HuH-7 (cell line): ENCODE measurements around the gene KRT3.
"Not testable (repeated sequence)": the region's sequence is repeated elsewhere in the genome, so short reads cannot be mapped to it uniquely, and the experiment has no call there.

Experiments used
- DNase-seq: peaks from one replicate; pipeline ENCODE4 v3.0.0; 2011; ENCODE audit warnings: low spot score

Gene KRT3

DNA sequence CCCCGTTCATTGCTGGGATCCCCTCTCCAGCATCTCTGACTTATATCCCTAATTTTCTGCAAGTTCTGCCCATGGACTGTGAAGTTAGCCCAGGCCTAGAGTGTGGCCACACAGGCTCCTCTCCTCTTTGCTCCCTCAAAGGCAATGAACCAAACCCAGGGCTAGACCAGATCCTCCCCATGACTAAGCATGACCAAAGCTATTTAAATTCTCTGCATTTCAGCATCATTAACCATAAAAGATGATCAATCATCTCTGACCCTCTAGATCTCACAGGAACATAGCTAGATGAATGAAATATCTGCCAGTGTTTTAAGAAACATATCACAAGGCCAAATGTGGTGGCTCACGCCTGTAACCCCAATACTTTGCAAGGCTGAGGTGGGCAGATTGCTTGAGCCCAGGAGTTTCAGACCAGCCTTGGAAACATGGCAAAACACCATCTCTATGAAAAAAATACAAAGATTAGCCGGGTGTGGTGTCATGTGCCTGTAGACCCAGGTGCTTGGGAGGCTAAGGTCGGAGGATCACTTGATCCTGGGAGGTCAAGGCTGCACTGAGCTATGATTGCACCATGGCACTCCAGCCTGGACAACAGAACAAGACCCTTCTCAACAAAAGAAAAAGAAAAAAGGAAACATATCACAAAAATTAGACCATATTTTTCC is 2.2 kb upstream of the KRT3 start:
- DNase-seq, result no peak

DNA sequence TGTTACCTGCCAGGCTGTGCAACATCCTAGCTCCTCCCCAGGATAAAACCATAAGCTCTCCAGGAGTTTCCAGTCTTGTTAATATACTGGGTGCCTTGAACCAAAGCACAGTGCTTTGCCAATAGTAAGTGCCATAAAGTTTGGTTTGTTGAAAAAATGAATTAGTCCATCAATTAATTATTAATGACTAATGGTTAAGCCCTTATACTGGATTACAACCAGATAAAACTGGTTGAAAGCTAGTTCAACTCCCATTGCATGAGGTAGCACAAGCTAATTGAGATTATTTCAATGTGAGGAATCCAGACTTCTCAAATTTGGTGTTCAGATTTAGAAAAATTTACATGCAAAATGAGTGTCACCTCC is 1.6 kb upstream of the KRT3 start:
- no peak for DNase-seq

DNA sequence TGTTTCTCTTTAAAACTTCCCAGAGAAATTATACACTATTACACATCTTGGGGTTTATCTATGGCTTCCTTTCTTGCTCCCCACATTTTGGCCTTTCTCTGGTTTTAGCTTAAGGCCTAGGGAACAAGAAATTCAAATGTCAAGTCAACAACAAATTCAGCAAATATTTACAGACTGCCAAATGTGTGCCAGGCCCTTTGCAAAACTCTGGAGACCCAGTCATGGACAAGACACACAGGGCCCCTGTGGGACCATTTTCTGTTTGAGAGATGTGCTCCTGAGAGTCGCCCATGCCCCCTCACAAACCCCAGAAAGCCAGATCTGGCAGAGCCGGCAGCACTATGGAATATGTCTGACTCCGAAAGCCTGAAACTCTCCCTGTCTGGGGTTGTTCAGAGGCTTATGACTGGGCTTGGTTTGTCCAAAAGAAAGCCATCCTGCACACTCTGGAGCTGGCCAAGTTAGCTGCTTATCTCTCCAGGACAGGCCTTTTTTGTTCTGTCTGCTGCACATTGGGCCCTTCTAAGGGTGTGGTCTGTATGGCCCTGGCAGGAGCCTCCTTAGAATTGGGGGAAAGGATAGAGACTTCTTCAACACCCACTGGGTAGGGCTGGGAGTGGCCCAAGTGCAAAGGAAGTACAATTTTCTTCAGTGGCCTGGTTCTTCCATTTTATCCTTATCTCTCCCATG is 1.1 kb upstream of the KRT3 start:
- no peak for DNase-seq

DNA sequence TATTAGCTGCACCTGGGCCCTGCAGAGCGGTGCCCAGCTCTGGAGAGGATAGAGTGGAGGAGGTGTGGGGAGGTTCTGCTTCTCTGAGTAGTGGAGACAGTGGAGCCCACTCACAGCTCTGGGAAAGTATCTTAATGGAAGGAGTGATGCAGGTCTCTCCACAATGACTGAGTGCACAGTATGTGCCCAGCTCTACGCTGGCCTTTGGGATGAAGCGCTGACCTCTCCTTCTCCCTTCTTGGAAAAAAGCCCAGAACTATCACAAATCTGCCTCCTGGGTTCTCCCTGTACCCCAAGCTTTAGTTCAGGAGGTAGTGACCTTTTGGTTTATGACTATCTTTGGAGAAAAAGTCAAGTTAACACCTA is 495 bp upstream of the KRT3 start:
- no peak for DNase-seq

DNA sequence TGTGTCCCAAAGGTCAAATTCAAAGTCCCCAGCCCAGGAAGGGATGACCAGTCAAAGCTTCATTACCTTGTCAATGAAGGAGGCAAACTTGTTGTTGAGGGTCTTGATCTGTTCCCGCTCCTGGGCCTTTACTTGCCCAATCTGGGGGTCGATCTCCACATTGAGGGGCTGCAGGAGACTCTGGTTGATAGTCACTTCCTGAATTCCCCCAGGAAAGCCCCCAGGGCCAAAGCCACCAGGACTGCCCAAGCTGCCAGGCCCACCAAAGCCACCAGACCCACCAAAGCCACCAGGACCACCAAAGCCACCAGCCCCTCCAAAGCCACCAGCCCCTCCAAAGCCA is 614 bp downstream of the KRT3 start:
- not testable (repeated sequence) for DNase-seq

DNA sequence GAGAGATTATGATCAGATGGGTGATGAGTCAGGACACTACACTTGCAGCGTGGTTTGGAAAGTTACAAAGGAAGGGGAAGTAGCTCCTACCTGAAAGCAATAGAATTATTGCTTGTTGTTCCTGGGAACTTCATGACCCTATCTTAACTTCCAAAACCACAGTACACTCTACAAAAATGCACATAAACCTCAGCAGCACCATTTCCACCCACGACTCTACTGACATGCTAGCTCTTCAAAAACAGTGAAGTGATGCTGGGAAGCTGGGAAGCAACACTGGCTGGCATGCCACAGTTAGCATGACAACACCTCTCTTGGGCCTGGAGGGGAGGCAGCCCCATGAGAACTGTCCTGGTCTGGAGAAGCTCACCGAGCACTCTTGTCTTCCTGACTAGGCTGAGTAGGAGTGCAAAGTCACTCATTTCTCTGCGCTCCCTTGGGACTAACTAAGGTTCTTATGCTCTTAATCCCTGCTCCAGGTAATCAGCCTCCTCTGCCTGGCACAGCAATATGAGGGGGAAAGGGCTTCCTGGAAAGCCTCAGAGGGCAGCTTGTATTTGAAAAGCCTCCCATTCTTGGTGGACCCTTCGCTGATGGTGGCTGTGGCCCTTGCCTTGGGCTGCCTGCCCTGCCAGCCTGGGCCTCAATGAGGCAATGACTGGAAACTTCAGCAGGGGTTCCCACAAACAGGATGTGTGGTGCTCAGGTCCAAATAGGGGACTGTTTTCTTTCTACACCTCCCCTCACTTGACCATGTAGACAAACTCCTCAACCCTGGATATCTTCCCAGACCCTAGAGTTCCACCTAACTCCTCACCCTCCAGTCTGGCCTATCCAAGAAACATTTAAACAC is 1.2 kb downstream of the KRT3 start:
- DNase-seq, result no peak

DNA sequence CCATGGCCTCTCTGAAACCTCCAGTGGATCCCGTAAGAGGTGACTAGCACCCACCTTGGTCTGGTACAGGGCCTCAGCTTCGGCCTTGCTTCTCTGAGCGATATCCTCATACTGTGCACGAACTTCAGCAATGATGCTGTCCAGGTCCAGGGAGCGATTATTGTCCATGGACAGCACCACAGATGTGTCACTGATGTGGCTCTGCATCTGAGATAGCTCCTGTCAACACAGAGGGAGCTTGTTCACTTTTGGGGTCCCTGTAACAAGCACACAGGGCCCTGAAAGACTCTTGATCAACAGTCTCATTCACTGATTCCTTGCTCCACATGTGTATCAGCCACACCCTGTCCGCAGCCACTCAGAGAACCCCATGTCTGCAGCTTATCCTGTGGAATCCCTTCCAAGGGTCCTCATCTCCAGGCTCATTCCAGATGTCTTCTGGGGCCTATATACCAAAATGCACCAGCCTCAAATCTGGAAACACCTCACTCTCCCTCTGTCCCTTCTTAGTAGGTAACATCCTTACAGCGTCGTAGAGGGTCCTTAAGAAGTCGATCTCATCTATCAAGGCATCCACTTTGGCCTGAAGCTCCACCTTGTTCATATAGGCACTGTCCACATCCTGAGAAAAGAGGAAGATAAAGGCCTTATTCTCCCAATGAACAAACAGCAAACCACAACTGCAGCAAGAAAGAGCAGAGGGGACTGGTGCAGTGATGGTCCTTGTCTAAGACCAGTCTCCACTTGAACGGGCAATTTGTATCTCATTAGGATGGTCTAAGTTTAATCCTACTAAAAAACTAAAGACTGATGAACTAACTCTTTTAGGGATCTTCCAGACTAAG is 3.5 kb downstream of the KRT3 start:
- DNase-seq, result no peak

DNA sequence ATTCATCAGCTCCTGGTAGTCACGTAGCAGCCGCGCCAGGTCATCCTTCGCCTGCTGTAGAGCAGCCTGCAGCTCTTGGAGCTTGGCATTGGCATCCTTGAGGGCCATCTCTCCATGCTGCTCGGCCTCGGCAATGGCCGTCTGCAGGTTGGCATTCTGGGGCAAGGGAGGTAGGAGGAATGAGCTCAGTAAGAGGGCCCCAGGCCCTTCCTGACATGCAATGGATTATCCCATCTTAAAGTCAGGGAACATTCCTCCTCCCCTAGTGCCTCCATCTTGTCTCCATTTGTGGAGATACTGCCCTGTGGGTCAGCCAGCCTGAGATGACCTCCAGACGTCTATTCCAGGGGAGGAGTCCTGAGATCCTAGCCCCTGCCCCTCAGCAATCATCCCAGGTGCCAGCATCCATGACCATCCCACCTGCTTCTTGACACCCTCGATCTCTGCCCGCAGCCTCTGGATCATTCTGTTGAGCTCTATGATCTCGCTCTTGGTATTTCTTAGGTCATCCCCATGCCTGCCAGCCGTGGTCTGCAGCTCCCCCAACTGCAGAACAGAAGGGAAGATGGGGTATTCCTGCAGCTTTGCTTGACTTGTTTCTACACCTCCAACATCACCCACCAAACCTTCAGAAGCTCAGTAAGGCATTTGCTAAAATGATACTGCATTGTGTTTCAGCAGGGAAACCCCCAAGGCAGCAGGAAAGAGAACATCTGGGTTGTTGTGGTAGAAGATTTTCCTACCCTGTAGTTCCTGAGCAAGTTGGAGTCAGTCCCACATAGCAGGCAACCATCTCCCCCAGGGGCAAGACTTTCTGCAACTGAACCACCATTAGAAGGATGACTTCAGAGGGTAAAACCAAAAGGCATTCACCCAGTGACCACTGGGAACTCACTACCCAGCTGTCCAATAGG is 4.4 kb downstream of the KRT3 start:
- no peak for DNase-seq

DNA sequence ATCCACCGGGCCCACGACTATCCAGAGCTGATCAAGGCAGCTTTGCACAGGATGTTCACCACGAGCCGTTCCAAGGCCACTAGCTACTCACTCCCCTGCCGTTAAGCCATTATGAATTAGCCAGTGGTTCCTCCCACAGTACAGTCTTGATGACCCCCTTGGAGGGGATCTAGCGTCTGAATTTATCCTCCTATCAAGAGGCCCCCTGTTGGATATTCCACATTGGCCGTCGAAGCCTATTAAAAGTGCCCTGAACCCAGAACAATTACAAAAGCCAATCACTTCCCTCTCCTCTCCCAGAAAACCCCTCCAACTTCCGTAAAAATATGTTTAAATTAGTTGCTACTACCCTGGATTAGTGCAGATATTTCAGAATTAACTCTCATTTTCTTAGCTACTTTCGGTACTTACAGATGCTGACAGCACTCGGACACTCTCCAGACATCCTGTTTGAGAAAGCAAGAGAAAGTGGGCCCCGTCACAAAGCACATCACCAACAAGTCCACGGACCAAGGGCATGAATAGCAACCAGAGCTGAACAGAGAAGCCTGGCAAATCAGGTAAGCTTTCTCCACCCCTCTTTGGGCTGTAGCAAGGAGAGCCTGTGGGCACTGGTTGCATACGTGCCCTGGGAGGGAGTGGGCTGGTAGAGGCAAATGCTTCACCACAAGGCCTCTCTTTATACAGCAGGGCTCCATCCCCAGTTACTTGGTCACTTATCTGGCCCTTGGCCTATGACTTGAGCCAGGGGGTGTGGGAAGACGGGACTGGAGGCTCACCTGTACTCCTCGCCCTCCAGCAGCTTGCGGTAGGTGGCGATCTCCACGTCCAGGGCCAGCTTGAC is 5.3 kb downstream of the KRT3 start:
- DNase-seq, result no peak

DNA sequence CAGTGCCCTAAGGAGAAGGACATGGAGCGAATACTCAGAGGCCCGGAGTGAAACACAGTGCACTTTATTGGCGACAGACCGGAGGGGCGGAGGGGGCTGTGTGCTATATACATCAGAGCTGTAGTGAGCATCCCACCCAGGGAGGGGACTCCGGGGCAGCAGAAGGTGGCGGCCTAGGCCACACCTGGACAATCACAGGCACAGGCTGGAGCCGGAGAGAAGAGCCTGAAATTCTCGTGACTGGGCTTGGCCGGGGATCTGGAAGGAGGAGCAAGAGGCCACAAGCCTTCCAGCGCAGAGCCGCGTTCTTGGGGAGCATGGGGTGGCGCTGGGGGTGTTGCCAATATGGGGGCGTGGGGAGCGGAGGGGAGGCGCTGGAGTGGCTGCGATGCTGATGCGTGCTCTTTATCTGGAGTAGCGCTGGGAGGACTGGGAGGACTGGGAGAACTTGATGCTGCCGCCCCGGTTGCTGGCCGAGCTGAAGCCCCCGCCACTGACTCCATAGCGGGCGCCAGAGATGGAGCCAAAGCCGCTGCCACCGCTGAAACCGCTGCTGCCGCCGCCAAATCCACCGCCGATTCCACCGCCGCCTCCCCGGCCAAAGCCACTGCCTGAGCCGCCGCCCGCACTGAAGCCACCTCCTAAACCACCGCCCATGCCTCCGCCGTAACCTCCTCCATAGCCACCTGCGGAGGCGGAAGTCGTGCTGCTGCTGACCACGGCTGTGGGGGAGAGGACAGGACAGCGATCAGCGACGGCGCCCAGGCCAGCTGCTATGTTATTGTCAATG is 6.1 kb downstream of the KRT3 start:
- DNase-seq, result no peak

DNA sequence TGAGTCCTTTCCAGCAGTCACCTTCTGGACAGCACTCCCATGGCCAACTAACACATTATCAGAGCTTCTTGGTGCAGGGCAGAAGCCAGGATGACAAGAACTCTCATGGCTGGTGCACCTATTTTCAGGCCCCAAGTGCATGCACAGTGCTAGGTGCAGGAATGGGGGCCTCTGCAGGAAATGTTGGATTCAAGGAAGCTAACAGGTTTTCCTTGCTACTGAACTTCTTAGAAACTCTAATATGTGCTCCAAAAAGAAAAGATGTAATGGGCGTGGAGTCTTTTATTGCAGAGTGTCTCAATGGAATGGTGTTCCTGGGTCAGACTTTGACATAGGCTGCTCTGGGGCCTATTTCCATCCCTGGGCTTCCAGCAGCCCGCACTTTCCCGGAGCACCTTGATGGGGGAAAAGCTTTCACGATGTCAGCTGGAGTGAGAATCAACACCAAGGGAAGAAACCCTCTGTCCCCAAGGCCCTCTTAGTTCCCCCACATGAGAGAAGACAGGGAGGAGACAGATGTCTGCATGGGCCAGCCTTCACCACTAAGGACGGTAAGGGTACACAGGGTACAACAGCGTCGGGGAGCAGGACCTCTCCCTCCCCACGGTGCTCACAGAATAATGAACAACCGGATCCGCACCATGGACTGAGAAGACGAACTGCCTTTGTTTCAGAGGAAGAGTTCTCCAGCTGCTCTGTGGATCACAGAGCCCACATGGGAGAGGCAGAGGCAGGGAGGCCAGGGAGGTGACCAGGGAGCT is 6.9 kb downstream of the KRT3 start:
- no peak for DNase-seq

DNA sequence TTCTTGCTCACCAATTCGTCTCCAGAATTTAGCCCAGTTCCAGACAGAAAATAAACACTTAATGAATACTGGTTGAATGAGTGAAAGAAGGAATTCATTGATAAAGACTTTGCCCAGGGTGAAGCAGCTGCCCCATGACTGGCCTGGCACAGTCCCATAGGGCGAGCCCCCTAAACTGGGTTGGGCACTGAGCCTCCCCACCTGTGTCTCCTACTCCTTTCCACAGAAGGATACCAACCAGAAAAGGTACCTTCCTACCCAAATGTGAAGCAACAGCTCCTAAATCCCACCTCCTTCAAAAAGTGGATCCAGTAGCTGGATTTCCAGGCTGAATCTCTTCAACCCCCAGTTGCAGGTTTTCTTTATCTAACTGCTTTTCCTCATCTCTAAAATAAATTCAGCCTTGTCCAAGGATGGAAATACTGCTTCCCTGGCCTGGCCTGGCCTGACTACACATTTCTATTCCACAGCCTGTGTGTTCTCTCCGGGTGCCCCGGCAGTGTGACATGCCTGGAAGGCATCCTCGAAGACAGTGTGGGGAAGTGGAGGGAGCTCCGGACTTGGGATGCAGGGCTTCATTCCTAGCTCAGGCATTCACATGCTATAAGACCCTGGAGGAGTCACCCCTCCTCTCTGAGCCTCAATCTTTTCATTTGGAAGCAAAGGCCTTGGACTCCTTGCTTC is 7.6 kb downstream of the KRT3 start:
- no peak for DNase-seq

DNA sequence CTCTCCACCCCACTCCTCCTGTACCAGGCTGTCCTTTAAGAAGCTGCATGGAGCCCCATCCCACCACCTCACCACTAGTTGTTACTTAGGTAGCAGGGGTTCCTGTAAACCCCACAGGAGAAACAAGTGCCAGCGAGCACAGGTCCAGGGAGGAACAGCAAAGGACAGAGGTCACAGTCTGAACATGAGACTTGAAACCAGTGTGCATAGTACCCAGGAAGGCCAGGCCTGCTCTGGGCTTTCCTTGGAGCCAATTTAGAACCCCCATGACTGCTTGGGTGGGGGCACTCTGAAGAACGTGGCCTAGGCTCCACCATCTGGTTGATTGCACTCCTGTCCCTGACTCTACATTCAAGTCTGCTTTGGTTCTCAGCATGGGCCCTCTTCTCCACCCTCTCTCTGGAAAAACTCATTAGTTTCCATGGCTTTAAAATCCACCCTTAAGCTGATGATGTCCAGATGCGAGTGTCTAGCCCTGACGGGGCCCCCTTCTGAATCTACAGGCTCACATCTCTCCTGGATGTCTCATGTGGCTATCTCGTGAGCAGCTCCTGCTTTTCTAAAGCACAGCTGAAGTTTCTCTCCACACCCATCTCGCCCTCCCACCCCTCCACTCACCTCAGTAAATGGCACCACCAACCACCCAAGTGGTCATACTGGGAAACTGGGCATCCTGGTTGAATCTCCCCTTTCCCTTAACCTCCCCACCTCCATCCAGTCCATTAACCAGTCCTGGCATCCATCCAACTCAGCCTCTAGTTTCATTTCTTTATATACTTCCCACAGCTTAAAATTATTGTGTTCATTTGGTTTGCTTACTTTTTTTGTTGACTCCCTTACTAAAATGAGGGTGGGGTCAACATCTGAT is 8.4 kb downstream of the KRT3 start:
- DNase-seq, result no peak

DNA sequence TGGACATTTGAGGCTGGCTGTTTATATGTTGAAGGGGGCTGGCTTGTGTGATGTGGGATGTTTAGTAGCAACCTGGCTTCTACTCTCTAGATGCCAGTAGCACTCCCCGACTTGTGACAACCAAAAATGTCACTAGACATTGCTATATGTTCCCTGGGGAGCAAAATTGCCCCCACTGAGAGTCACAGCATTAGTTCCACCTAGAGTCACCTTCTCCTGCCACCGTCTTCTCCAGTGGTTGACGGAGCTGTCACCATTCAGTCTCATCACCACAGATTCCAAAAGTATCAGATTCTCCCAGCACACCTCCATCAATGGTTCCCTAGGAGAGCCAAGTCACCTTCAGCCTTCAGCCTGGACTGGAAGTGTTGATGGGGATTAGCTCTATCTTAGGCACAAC is 11.0 kb downstream of the KRT3 start:
- no peak for DNase-seq

DNA sequence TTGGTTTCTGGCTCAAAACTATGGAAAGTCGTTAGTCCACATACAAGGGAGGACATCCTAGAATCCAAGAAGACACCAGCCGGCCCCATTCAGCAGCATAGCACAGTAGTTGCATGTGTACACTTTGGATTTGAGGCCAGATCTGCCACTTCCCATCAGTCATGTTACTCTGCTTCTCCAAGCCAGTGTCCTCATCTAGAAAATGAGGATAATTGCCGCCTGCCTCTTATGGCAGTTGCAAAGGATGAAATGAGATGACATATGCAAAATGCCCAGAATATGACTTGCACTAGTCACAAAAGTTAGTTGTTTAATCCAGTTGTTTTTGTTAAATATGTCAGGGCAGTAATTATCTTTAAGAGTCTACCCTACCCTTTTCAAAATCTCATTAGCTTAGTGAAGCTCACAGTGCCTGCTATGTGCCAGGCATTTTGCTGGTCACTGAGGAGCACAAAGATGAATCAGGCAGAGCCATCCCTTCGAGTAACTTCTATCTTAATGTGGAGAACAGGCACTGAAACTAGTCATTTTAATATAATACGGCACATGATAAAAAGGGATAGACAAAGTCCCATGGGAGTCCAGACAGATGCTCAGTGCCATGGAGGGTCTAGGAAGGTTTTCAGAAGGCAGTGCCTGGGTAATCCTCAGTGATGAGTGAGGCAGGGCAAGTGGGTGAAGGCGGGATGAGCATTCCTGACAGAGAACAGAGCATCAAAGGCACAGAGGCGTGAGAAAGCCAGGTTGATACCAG is 12.2 kb downstream of the KRT3 start:
- DNase-seq, result no peak

DNA sequence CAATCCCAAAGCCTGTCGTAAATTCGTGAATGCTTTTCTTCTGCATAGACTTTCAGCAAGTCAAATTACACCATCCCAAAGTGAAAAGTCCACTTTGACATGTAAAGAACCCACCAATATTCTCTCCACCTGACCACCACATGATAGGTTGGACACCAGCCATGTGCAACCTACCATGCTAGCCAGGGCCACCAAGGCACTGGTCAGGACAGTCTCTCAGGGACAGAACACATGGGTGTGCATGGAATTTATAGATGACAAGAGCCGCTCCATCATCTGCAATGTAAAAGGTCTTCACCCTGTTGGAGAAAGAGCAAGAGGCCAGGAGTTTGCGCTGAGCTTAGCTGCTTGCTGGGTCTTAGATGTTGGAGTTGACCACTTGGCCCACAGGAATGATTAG is 13.4 kb downstream of the KRT3 start:
- no peak for DNase-seq
